Measurements from ENCODE around the gene KIF21B. TPM values are rescaled to one million over a fixed set of nuclear protein-coding genes. Genes with fewer than 3 reads are reported as not detected.

KIF21B gene
- polyA plus RNA-seq, 2 donors = 0.28 to 0.71 TPM

- Histone ChIP-seq H3K4me1 (ENCODE audit: control insufficient read depth in 2 of 2, insufficient read depth in 2 of 2, low read length in 1 of 2) (peaks cover 0 to 7% of the 10 kb centered on the region in 2 donors), H3K27ac (ENCODE audit: low read depth in 2 of 2, low read length in 1 of 2) (no peak overlapping the region), H3K9me3 (ENCODE audit: control insufficient read depth in 2 of 2, insufficient read depth in 1 of 2, low read depth in 1 of 2, low read length in 1 of 2) (peaks cover 0 to 2% of the 10 kb centered on the region in 2 donors), H3K4me3 (ENCODE audit: low read depth in 1 of 2, low read length in 2 of 2) (no peak overlapping the region), H3K36me3 (ENCODE audit: control insufficient read depth in 2 of 2, insufficient read depth in 2 of 2, low read length in 1 of 2) (no peaks in the 10 kb centered on the region), H3K27me3 (ENCODE audit: control insufficient read depth in 1 of 2, insufficient read depth in 2 of 2, low read length in 2 of 2) (no peaks in the 10 kb centered on the region)
- 52 to 63% methylated on average over 8 of the region's 8 CpGs for WGBS, 2 donors
Measured at GRCh38 chr1:201062511-201063091, 39.1 kb upstream of the KIF21B start.

- H3K27me3 ChIP-seq (ENCODE audit: control insufficient read depth in 1 of 2, insufficient read depth in 2 of 2, low read length in 2 of 2) = no peaks in the 10 kb centered on the region
- no peaks in the 10 kb centered on the region for H3K36me3 ChIP-seq (ENCODE audit: control insufficient read depth in 2 of 2, insufficient read depth in 2 of 2, low read length in 1 of 2)
- peaks cover 0 to 2% of the 10 kb centered on the region in 2 donors for H3K9me3 ChIP-seq (ENCODE audit: control insufficient read depth in 2 of 2, insufficient read depth in 1 of 2, low read depth in 1 of 2, low read length in 1 of 2)
- no peak overlapping the region for H3K27ac ChIP-seq (ENCODE audit: low read depth in 2 of 2, low read length in 1 of 2)
- no peak overlapping the region for H3K4me3 ChIP-seq (ENCODE audit: low read depth in 1 of 2, low read length in 2 of 2)
- H3K4me1 ChIP-seq (ENCODE audit: control insufficient read depth in 2 of 2, insufficient read depth in 2 of 2, low read length in 1 of 2) = peaks cover 0 to 7% of the 10 kb centered on the region in 2 donors
- 95 to 96% methylated on average over 12 of the region's 12 CpGs for WGBS, 2 donors
Measured at GRCh38 chr1:201061886-201062285, 38.4 kb upstream of the KIF21B start.

GRCh38 chr1:201061049-201061448 is 37.5 kb upstream of the KIF21B start:
- H3K27ac ChIP-seq (ENCODE audit: low read depth in 2 of 2, low read length in 1 of 2) = no peak overlapping the region
- 86 to 89% methylated on average over 4 of the region's 4 CpGs for WGBS, 2 donors

GRCh38 chr1:201060586-201060985 is 37.1 kb upstream of the KIF21B start:
- H3K4me3 ChIP-seq (ENCODE audit: low read depth in 1 of 2, low read length in 2 of 2) = no peak overlapping the region
- H3K9me3 ChIP-seq (ENCODE audit: control insufficient read depth in 2 of 2, insufficient read depth in 1 of 2, low read depth in 1 of 2, low read length in 1 of 2) = peaks cover 0 to 2% of the 10 kb centered on the region in 2 donors
- no peaks in the 10 kb centered on the region for H3K27me3 ChIP-seq (ENCODE audit: control insufficient read depth in 1 of 2, insufficient read depth in 2 of 2, low read length in 2 of 2)
- no peaks in the 10 kb centered on the region for H3K36me3 ChIP-seq (ENCODE audit: control insufficient read depth in 2 of 2, insufficient read depth in 2 of 2, low read length in 1 of 2)
- H3K4me1 ChIP-seq (ENCODE audit: control insufficient read depth in 2 of 2, insufficient read depth in 2 of 2, low read length in 1 of 2) = peaks cover 3 to 7% of the 10 kb centered on the region in 2 donors
- WGBS, 2 donors = 84 to 87% methylated on average over 4 of the region's 4 CpGs
- no peak overlapping the region for H3K27ac ChIP-seq (ENCODE audit: low read depth in 2 of 2, low read length in 1 of 2)

More at GRCh38 chr1:201061049-201061448, 37.5 kb upstream of the KIF21B start:
- Histone ChIP-seq H3K9me3 (ENCODE audit: control insufficient read depth in 2 of 2, insufficient read depth in 1 of 2, low read depth in 1 of 2, low read length in 1 of 2) (peaks cover 0 to 2% of the 10 kb centered on the region in 2 donors), H3K27me3 (ENCODE audit: control insufficient read depth in 1 of 2, insufficient read depth in 2 of 2, low read length in 2 of 2) (no peaks in the 10 kb centered on the region), H3K4me3 (ENCODE audit: low read depth in 1 of 2, low read length in 2 of 2) (no peak overlapping the region), H3K36me3 (ENCODE audit: control insufficient read depth in 2 of 2, insufficient read depth in 2 of 2, low read length in 1 of 2) (no peaks in the 10 kb centered on the region), H3K4me1 (ENCODE audit: control insufficient read depth in 2 of 2, insufficient read depth in 2 of 2, low read length in 1 of 2) (peaks cover 3 to 7% of the 10 kb centered on the region in 2 donors)

GRCh38 chr1:201059871-201060555 is 36.5 kb upstream of the KIF21B start:
- Histone ChIP-seq H3K4me1 (ENCODE audit: control insufficient read depth in 2 of 2, insufficient read depth in 2 of 2, low read length in 1 of 2) (peaks cover 3 to 7% of the 10 kb centered on the region in 2 donors), H3K27ac (ENCODE audit: low read depth in 2 of 2, low read length in 1 of 2) (no peak overlapping the region), H3K27me3 (ENCODE audit: control insufficient read depth in 1 of 2, insufficient read depth in 2 of 2, low read length in 2 of 2) (no peaks in the 10 kb centered on the region), H3K36me3 (ENCODE audit: control insufficient read depth in 2 of 2, insufficient read depth in 2 of 2, low read length in 1 of 2) (no peaks in the 10 kb centered on the region), H3K4me3 (ENCODE audit: low read depth in 1 of 2, low read length in 2 of 2) (no peak overlapping the region), H3K9me3 (ENCODE audit: control insufficient read depth in 2 of 2, insufficient read depth in 1 of 2, low read depth in 1 of 2, low read length in 1 of 2) (peaks cover 0 to 2% of the 10 kb centered on the region in 2 donors)
- WGBS, 2 donors = 66 to 68% methylated on average over 5 of the region's 5 CpGs

GRCh38 chr1:201059401-201059800 is 35.9 kb upstream of the KIF21B start:
- no peaks in the 10 kb centered on the region for H3K36me3 ChIP-seq (ENCODE audit: control insufficient read depth in 2 of 2, insufficient read depth in 2 of 2, low read length in 1 of 2)
- no peaks in the 10 kb centered on the region for H3K27me3 ChIP-seq (ENCODE audit: control insufficient read depth in 1 of 2, insufficient read depth in 2 of 2, low read length in 2 of 2)
- no peak overlapping the region for H3K27ac ChIP-seq (ENCODE audit: low read depth in 2 of 2, low read length in 1 of 2)
- peaks cover 3 to 7% of the 10 kb centered on the region in 2 donors for H3K4me1 ChIP-seq (ENCODE audit: control insufficient read depth in 2 of 2, insufficient read depth in 2 of 2, low read length in 1 of 2)
- H3K4me3 ChIP-seq (ENCODE audit: low read depth in 1 of 2, low read length in 2 of 2) = no peak overlapping the region
- peaks cover 0 to 2% of the 10 kb centered on the region in 2 donors for H3K9me3 ChIP-seq (ENCODE audit: control insufficient read depth in 2 of 2, insufficient read depth in 1 of 2, low read depth in 1 of 2, low read length in 1 of 2)
- WGBS, 2 donors = 88 to 90% methylated on average over 3 of the region's 3 CpGs

- no peak overlapping the region for H3K4me3 ChIP-seq (ENCODE audit: low read depth in 1 of 2, low read length in 2 of 2)
- WGBS, 2 donors = 62% methylated on average over 10 of the region's 10 CpGs
- no peaks in the 10 kb centered on the region for H3K36me3 ChIP-seq (ENCODE audit: control insufficient read depth in 2 of 2, insufficient read depth in 2 of 2, low read length in 1 of 2)
- peaks cover 0 to 3% of the 10 kb centered on the region in 2 donors for H3K4me1 ChIP-seq (ENCODE audit: control insufficient read depth in 2 of 2, insufficient read depth in 2 of 2, low read length in 1 of 2)
- H3K27me3 ChIP-seq (ENCODE audit: control insufficient read depth in 1 of 2, insufficient read depth in 2 of 2, low read length in 2 of 2) = no peaks in the 10 kb centered on the region
- no peaks in the 10 kb centered on the region for H3K9me3 ChIP-seq (ENCODE audit: control insufficient read depth in 2 of 2, insufficient read depth in 1 of 2, low read depth in 1 of 2, low read length in 1 of 2)
- H3K27ac ChIP-seq (ENCODE audit: low read depth in 2 of 2, low read length in 1 of 2) = no peak overlapping the region
Measured at GRCh38 chr1:201054091-201054543, 30.6 kb upstream of the KIF21B start.

GRCh38 chr1:201053155-201053860 is 29.8 kb upstream of the KIF21B start:
- Histone ChIP-seq H3K36me3 (ENCODE audit: control insufficient read depth in 2 of 2, insufficient read depth in 2 of 2, low read length in 1 of 2) (no peaks in the 10 kb centered on the region), H3K27me3 (ENCODE audit: control insufficient read depth in 1 of 2, insufficient read depth in 2 of 2, low read length in 2 of 2) (no peaks in the 10 kb centered on the region), H3K4me3 (ENCODE audit: low read depth in 1 of 2, low read length in 2 of 2) (no peak overlapping the region), H3K9me3 (ENCODE audit: control insufficient read depth in 2 of 2, insufficient read depth in 1 of 2, low read depth in 1 of 2, low read length in 1 of 2) (no peaks in the 10 kb centered on the region), H3K4me1 (ENCODE audit: control insufficient read depth in 2 of 2, insufficient read depth in 2 of 2, low read length in 1 of 2) (peaks cover 0 to 3% of the 10 kb centered on the region in 2 donors), H3K27ac (ENCODE audit: low read depth in 2 of 2, low read length in 1 of 2) (no peak overlapping the region)
- 89% methylated on average over 22 of the region's 22 CpGs for WGBS, 2 donors

- WGBS, 2 donors = 63 to 75% methylated on average over 2 of the region's 2 CpGs
- Histone ChIP-seq H3K27me3 (ENCODE audit: control insufficient read depth in 1 of 2, insufficient read depth in 2 of 2, low read length in 2 of 2) (no peaks in the 10 kb centered on the region), H3K4me1 (ENCODE audit: control insufficient read depth in 2 of 2, insufficient read depth in 2 of 2, low read length in 1 of 2) (peaks cover 0 to 3% of the 10 kb centered on the region in 2 donors), H3K9me3 (ENCODE audit: control insufficient read depth in 2 of 2, insufficient read depth in 1 of 2, low read depth in 1 of 2, low read length in 1 of 2) (no peaks in the 10 kb centered on the region), H3K27ac (ENCODE audit: low read depth in 2 of 2, low read length in 1 of 2) (no peak overlapping the region), H3K36me3 (ENCODE audit: control insufficient read depth in 2 of 2, insufficient read depth in 2 of 2, low read length in 1 of 2) (no peaks in the 10 kb centered on the region), H3K4me3 (ENCODE audit: low read depth in 1 of 2, low read length in 2 of 2) (no peak overlapping the region)
Measured at GRCh38 chr1:201051399-201051798, 27.9 kb upstream of the KIF21B start.
